Stimulated activated CD4-positive, alpha-beta T cell treated with anti-CD3 and anti-CD28 coated beads, Interleukin-4, amount 100 ng/mL, for 24 hours (primary cell): ENCODE results near the gene NDUFB11.

Experiments used
- DNase-seq: peaks from one replicate; pipeline ENCODE4 v3.0.0-alpha.2; 2020

Gene NDUFB11

GRCh38 chrX:47174376-47174775, 29.9 kb upstream of the NDUFB11 start:
- DNase-seq: no peak

GRCh38 chrX:47172971-47173792, 28.7 kb upstream of the NDUFB11 start:
- DNase-seq: no peak

- no peak for DNase-seq
Observed at GRCh38 chrX:47172549-47172948, 28.0 kb upstream of the NDUFB11 start.

GRCh38 chrX:47171996-47172395, 27.5 kb upstream of the NDUFB11 start:
- no peak for DNase-seq

GRCh38 chrX:47170861-47171692, 26.6 kb upstream of the NDUFB11 start:
- DNase-seq: no peak

- DNase-seq: no peak
Observed at GRCh38 chrX:47169726-47170515, 25.4 kb upstream of the NDUFB11 start.

GRCh38 chrX:47169273-47169672, 24.8 kb upstream of the NDUFB11 start:
- no peak for DNase-seq

GRCh38 chrX:47168495-47169073, 24.1 kb upstream of the NDUFB11 start:
- DNase-seq: no peak

GRCh38 chrX:47166126-47166525, 21.6 kb upstream of the NDUFB11 start:
- no peak for DNase-seq

- no peak for DNase-seq
Observed at GRCh38 chrX:47164420-47164819, 19.9 kb upstream of the NDUFB11 start.

- no peak for DNase-seq
Observed at GRCh38 chrX:47162927-47163583, 18.6 kb upstream of the NDUFB11 start.

- DNase-seq: no peak
Observed at GRCh38 chrX:47160781-47161180, 16.3 kb upstream of the NDUFB11 start.

GRCh38 chrX:47158781-47159180, 14.3 kb upstream of the NDUFB11 start:
- no peak for DNase-seq

- DNase-seq: no peak
Observed at GRCh38 chrX:47158131-47158530, 13.6 kb upstream of the NDUFB11 start.

- no peak for DNase-seq
Observed at GRCh38 chrX:47156611-47157520, 12.4 kb upstream of the NDUFB11 start.

GRCh38 chrX:47151435-47151834, 6.9 kb upstream of the NDUFB11 start:
- no peak for DNase-seq

GRCh38 chrX:47148946-47149345, 4.4 kb upstream of the NDUFB11 start:
- peak; percentile 30 for DNase-seq

GRCh38 chrX:47146936-47147859, 2.7 kb upstream of the NDUFB11 start:
- DNase-seq: no peak

- no peak for DNase-seq
Observed at GRCh38 chrX:47146121-47146935, 1.8 kb upstream of the NDUFB11 start.
